Measurements from ENCODE around the gene PSME2. TPM values are rescaled to one million over a fixed set of nuclear protein-coding genes. Genes with fewer than 3 reads are reported as not detected.

Gene PSME2
- total and polyA plus RNA-seq, 2 of the 13 experiments (the other 11 are each of a cell fraction or from before 2014, with no cell fraction given) = 332 to 716 TPM

- TF ChIP-seq, protein P1, sequence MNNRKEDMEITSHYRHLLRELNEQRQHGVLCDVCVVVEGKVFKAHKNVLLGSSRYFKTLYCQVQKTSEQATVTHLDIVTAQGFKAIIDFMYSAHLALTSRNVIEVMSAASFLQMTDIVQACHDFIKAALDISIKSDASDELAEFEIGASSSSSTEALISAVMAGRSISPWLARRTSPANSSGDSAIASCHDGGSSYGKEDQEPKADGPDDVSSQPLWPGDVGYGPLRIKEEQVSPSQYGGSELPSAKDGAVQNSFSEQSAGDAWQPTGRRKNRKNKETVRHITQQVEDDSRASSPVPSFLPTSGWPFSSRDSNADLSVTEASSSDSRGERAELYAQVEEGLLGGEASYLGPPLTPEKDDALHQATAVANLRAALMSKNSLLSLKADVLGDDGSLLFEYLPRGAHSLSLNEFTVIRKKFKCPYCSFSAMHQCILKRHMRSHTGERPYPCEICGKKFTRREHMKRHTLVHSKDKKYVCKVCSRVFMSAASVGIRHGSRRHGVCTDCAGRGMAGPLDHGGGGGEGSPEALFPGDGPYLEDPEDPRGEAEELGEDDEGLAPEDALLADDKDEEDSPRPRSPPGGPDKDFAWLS (CRISPR knock-in tag; IDR thresholded peaks at IDR 0.05; ENCODE audit: borderline replicate concordance) = no peak
- TF ChIP-seq, protein P2, sequence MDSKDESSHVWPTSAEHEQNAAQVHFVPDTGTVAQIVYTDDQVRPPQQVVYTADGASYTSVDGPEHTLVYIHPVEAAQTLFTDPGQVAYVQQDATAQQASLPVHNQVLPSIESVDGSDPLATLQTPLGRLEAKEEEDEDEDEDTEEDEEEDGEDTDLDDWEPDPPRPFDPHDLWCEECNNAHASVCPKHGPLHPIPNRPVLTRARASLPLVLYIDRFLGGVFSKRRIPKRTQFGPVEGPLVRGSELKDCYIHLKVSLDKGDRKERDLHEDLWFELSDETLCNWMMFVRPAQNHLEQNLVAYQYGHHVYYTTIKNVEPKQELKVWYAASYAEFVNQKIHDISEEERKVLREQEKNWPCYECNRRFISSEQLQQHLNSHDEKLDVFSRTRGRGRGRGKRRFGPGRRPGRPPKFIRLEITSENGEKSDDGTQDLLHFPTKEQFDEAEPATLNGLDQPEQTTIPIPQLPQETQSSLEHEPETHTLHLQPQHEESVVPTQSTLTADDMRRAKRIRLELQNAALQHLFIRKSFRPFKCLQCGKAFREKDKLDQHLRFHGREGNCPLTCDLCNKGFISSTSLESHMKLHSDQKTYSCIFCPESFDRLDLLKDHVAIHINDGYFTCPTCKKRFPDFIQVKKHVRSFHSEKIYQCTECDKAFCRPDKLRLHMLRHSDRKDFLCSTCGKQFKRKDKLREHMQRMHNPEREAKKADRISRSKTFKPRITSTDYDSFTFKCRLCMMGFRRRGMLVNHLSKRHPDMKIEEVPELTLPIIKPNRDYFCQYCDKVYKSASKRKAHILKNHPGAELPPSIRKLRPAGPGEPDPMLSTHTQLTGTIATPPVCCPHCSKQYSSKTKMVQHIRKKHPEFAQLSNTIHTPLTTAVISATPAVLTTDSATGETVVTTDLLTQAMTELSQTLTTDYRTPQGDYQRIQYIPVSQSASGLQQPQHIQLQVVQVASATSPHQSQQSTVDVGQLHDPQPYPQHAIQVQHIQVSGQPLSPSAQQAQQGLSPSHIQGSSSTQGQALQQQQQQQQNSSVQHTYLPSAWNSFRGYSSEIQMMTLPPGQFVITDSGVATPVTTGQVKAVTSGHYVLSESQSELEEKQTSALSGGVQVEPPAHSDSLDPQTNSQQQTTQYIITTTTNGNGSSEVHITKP (CRISPR knock-in tag; IDR thresholded peaks at IDR 0.05; ENCODE audit: low read depth) = peak; percentile 83; the same call in 1 of the 2 replicates
- TF ChIP-seq AHR (CRISPR knock-in tag; IDR thresholded peaks at IDR 0.05) (peak; percentile 89; the same call in 1 of the 2 replicates), SP2 (CRISPR knock-in tag; IDR thresholded peaks at IDR 0.05) (no peak), TBX3 (IDR thresholded peaks at IDR 0.05; ENCODE audit: borderline replicate concordance) (0 out of 2 replicates have a peak, but pooled peaks have one; percentile 18), HBP1 (CRISPR knock-in tag; IDR thresholded peaks at IDR 0.05; ENCODE audit: low read depth) (no peak; the same call in none of the 2 replicates), ZGPAT (CRISPR knock-in tag; IDR thresholded peaks at IDR 0.05) (peak; percentile 95), PCBP2 (optimal IDR thresholded peaks at IDR 0.05; ENCODE audit: low read depth, low read length, poor library complexity, severe bottlenecking) (no peak), ZNF737 (CRISPR knock-in tag; IDR thresholded peaks at IDR 0.05; ENCODE audit: borderline replicate concordance) (no peak), ZNF563 (CRISPR knock-in tag; IDR thresholded peaks at IDR 0.05) (no peak), RXRA (CRISPR knock-in tag; IDR thresholded peaks at IDR 0.05) (peak; percentile 70), U2AF1 (optimal IDR thresholded peaks at IDR 0.05; ENCODE audit: low read depth, low read length) (no peak), ZNF280B (CRISPR knock-in tag; IDR thresholded peaks at IDR 0.05; ENCODE audit: borderline replicate concordance) (no peak), ARNTL (CRISPR knock-in tag; IDR thresholded peaks at IDR 0.05) (peak; percentile 74), MAF1 (CRISPR knock-in tag; IDR thresholded peaks at IDR 0.05; ENCODE audit: borderline replicate concordance) (peak; percentile 95)
- TF ChIP-seq, protein P3, sequence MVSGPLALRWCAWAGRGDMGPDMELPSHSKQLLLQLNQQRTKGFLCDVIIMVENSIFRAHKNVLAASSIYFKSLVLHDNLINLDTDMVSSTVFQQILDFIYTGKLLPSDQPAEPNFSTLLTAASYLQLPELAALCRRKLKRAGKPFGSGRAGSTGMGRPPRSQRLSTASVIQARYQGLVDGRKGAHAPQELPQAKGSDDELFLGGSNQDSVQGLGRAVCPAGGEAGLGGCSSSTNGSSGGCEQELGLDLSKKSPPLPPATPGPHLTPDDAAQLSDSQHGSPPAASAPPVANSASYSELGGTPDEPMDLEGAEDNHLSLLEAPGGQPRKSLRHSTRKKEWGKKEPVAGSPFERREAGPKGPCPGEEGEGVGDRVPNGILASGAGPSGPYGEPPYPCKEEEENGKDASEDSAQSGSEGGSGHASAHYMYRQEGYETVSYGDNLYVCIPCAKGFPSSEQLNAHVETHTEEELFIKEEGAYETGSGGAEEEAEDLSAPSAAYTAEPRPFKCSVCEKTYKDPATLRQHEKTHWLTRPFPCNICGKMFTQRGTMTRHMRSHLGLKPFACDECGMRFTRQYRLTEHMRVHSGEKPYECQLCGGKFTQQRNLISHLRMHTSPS (CRISPR knock-in tag; IDR thresholded peaks at IDR 0.05; ENCODE audit: low read depth) = peak; percentile 81
These were observed 5.1 kb downstream of the PSME2 start, which contains the start of gene EMC9 (continued) for GRCh38 chr14:24141097-24141880.
